ENCODE measurements around the gene IL1RAP. TPM values are rescaled to one million over a fixed set of nuclear protein-coding genes. Genes with fewer than 3 reads are reported as not detected.

IL1RAP gene
- total RNA-seq, 1 experiment from 2014 or later, result 1.6 TPM

DNA sequence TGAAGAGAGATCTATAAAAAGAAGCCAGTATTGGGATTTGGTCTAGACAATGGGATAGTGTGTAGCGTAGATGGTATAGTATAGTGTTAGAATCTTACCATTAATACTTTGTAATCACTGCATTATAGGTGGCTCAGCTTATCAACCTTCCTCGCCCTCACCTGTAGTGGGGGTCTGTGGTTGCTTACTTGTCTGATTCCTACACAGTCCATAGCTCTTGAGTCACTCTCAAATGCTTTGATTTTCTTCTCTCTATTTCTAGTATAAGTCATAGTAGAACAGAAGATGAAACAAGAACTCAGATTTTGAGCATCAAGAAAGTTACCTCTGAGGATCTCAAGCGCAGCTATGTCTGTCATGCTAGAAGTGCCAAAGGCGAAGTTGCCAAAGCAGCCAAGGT, 115.2 kb downstream of the IL1RAP start:
- no peaks in the 10 kb centered on the region for H4K20me1 ChIP-seq (ENCODE audit: insufficient read depth, low read depth, low read length)
- H3K4me2 ChIP-seq (ENCODE audit: low read depth, low read length, poor library complexity, severe bottlenecking), result no peak overlapping the region
- no peaks in the 10 kb centered on the region for H3K79me2 ChIP-seq (ENCODE audit: low read length)
- H3K27me3 ChIP-seq (ENCODE audit: low read length), result no peaks in the 10 kb centered on the region
- H3K27ac ChIP-seq (ENCODE audit: low read length), result no peak overlapping the region
- no peak overlapping the region for H2AFZ ChIP-seq (ENCODE audit: low read length)
- no peaks in the 10 kb centered on the region for H3K36me3 ChIP-seq (ENCODE audit: insufficient read depth, low read length)
- H3K9me3 ChIP-seq (ENCODE audit: low read length), result peaks cover 35% of the 10 kb centered on the region
- no peak for DNase-seq
- H3K9me2 ChIP-seq (replicated peaks; ENCODE audit: insufficient read depth, low read length), result no peaks in the 10 kb centered on the region
- H3K4me3 ChIP-seq (ENCODE audit: low read length), result no peak overlapping the region
- H3K9ac ChIP-seq (ENCODE audit: low read length), result no peak overlapping the region
- H3K4me1 ChIP-seq (ENCODE audit: low read length), result no peaks in the 10 kb centered on the region

DNA sequence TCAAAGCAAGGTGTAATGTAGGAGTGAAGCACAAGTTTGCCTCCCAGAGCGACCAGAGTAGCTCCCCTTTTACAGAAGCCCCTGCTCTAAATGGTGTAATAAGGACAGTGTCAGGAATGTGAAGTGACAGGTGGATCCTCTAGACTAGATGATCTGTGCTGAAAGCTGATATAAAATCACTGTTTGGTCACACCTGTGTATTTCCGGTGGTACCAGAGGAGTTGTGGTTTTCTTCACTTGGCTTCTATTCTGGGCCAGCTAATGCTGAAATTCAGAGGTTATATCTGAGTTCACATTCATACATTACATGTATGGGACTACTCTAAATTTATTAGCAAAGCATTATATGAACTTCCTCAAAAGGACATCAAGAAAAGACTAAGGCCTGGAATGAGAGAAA, 117.4 kb downstream of the IL1RAP start:
- Histone ChIP-seq H3K36me3 (ENCODE audit: insufficient read depth, low read length) (no peaks in the 10 kb centered on the region), H2AFZ (ENCODE audit: low read length) (no peak overlapping the region), H3K79me2 (ENCODE audit: low read length) (no peaks in the 10 kb centered on the region), H3K27me3 (ENCODE audit: low read length) (no peaks in the 10 kb centered on the region), H3K9me3 (ENCODE audit: low read length) (peaks cover 34% of the 10 kb centered on the region), H3K9me2 (replicated peaks; ENCODE audit: insufficient read depth, low read length) (no peaks in the 10 kb centered on the region), H3K27ac (ENCODE audit: low read length) (no peak overlapping the region), H3K9ac (ENCODE audit: low read length) (no peak overlapping the region), H3K4me2 (ENCODE audit: low read depth, low read length, poor library complexity, severe bottlenecking) (no peak overlapping the region), H3K4me3 (ENCODE audit: low read length) (no peak overlapping the region), H4K20me1 (ENCODE audit: insufficient read depth, low read depth, low read length) (no peaks in the 10 kb centered on the region), H3K4me1 (ENCODE audit: low read length) (no peaks in the 10 kb centered on the region)
- DNase-seq, result no peak

DNA sequence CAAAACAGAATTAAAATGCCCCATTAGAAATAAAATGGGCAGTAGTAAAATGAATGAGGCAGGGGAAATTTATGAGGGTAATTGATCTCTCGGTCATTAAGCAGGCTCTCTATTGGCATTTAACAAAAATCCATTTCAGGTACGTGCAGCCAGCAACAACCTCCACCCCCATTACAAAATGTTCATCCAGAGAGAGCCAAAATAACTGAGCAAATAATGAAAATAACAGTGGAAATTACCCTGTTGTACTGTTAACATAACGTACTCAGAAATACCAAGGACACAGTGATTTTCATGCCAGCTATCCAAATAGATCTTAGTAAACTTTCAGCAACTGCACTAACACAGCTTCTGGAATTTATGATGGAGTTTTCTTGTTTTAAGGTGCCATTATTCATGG, 127.7 kb downstream of the IL1RAP start:
- DNase-seq, result no peak

DNA sequence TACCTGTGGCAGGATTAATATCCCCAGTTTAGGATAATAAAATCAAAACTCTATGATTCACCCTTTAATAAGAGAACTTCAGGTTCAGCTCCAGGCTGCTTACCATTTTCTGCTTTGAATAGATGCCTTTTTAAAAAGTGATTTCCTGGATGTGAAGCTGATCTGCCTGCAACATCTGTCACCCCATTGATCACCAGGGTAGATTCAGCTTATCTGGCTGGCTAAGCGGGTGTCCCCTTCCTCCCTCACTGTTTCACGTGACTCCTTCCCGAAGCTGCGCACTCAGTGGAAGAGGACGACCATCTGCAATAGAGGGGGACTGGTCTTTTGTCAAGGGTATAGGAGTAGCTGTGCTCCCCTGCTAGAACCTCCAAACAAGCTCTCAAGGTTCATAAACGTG, 128.1 kb downstream of the IL1RAP start:
- no peak for DNase-seq
- Histone ChIP-seq H3K9me2 (replicated peaks; ENCODE audit: insufficient read depth, low read length) (no peaks in the 10 kb centered on the region), H3K79me2 (ENCODE audit: low read length) (no peaks in the 10 kb centered on the region), H3K36me3 (ENCODE audit: insufficient read depth, low read length) (no peaks in the 10 kb centered on the region), H2AFZ (ENCODE audit: low read length) (no peak overlapping the region), H3K9ac (ENCODE audit: low read length) (no peak overlapping the region), H3K4me1 (ENCODE audit: low read length) (no peaks in the 10 kb centered on the region), H3K4me3 (ENCODE audit: low read length) (no peak overlapping the region), H3K4me2 (ENCODE audit: low read depth, low read length, poor library complexity, severe bottlenecking) (no peak overlapping the region), H3K27me3 (ENCODE audit: low read length) (no peaks in the 10 kb centered on the region), H3K9me3 (ENCODE audit: low read length) (peaks cover 38% of the 10 kb centered on the region), H4K20me1 (ENCODE audit: insufficient read depth, low read depth, low read length) (no peaks in the 10 kb centered on the region), H3K27ac (ENCODE audit: low read length) (no peak overlapping the region)

More for the DNA sequence above, 127.7 kb downstream of the IL1RAP start:
- H3K4me1 ChIP-seq (ENCODE audit: low read length), result no peaks in the 10 kb centered on the region
- no peaks in the 10 kb centered on the region for H3K27me3 ChIP-seq (ENCODE audit: low read length)
- H2AFZ ChIP-seq (ENCODE audit: low read length), result no peak overlapping the region
- H3K27ac ChIP-seq (ENCODE audit: low read length), result no peak overlapping the region
- H4K20me1 ChIP-seq (ENCODE audit: insufficient read depth, low read depth, low read length), result no peaks in the 10 kb centered on the region
- H3K4me2 ChIP-seq (ENCODE audit: low read depth, low read length, poor library complexity, severe bottlenecking), result no peak overlapping the region
- no peaks in the 10 kb centered on the region for H3K36me3 ChIP-seq (ENCODE audit: insufficient read depth, low read length)
- no peak overlapping the region for H3K9ac ChIP-seq (ENCODE audit: low read length)
- H3K9me2 ChIP-seq (replicated peaks; ENCODE audit: insufficient read depth, low read length), result no peaks in the 10 kb centered on the region
- H3K79me2 ChIP-seq (ENCODE audit: low read length), result no peaks in the 10 kb centered on the region
- H3K9me3 ChIP-seq (ENCODE audit: low read length), result peaks cover 38% of the 10 kb centered on the region
- H3K4me3 ChIP-seq (ENCODE audit: low read length), result no peak overlapping the region

DNA sequence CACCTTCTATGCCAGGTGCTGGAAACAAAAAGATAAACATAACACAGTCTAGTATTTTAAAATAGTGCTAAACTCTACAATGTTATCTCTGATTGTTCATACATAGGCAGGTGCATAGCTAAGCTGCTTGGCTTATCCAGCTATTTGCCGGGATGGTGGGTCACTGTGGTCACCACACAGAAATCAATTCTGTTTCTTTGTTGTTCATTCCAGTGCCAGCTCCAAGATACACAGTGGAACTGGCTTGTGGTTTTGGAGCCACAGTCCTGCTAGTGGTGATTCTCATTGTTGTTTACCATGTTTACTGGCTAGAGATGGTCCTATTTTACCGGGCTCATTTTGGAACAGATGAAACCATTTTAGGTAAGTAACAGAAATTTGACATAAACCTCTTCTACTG, 130.2 kb downstream of the IL1RAP start:
- no peak overlapping the region for H3K27ac ChIP-seq (ENCODE audit: low read length)
- no peak overlapping the region for H3K4me3 ChIP-seq (ENCODE audit: low read length)
- no peaks in the 10 kb centered on the region for H3K4me1 ChIP-seq (ENCODE audit: low read length)
- H3K27me3 ChIP-seq (ENCODE audit: low read length), result no peaks in the 10 kb centered on the region
- no peaks in the 10 kb centered on the region for H3K36me3 ChIP-seq (ENCODE audit: insufficient read depth, low read length)
- no peak overlapping the region for H2AFZ ChIP-seq (ENCODE audit: low read length)
- H3K4me2 ChIP-seq (ENCODE audit: low read depth, low read length, poor library complexity, severe bottlenecking), result no peak overlapping the region
- H3K9ac ChIP-seq (ENCODE audit: low read length), result no peak overlapping the region
- no peak for DNase-seq
- H4K20me1 ChIP-seq (ENCODE audit: insufficient read depth, low read depth, low read length), result no peaks in the 10 kb centered on the region
- 0 out of 2 replicates have a peak, but pooled peaks cover 5% of the 10 kb centered on the region for H3K9me2 ChIP-seq (replicated peaks; ENCODE audit: insufficient read depth, low read length)
- no peaks in the 10 kb centered on the region for H3K79me2 ChIP-seq (ENCODE audit: low read length)
- peaks cover 40% of the 10 kb centered on the region for H3K9me3 ChIP-seq (ENCODE audit: low read length)

DNA sequence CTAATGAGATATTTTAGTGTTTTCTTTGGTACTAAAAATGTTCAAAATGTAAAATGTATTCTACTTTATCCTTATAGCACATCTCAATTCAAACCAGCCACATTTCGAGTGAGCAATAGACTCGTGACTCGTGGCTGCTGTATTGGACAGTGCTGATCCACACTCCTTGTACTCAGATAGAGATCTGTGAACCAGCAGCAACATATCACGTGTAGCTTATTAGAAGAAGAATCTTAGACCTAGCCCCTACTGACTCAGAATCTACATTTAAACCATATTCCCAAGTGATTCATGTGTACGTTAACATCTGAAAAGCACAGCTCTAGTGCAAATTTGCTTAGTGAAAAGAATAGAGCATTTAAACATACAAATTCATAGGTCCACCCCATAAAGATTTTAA, 130.9 kb downstream of the IL1RAP start:
- H3K36me3 ChIP-seq (ENCODE audit: insufficient read depth, low read length), result no peaks in the 10 kb centered on the region
- H3K4me2 ChIP-seq (ENCODE audit: low read depth, low read length, poor library complexity, severe bottlenecking), result no peak overlapping the region
- no peak for DNase-seq
- H3K27ac ChIP-seq (ENCODE audit: low read length), result no peak overlapping the region
- H2AFZ ChIP-seq (ENCODE audit: low read length), result no peak overlapping the region
- H3K9me3 ChIP-seq (ENCODE audit: low read length), result peaks cover 44% of the 10 kb centered on the region
- no peaks in the 10 kb centered on the region for H4K20me1 ChIP-seq (ENCODE audit: insufficient read depth, low read depth, low read length)
- 0 out of 2 replicates have a peak, but pooled peaks cover 5% of the 10 kb centered on the region for H3K9me2 ChIP-seq (replicated peaks; ENCODE audit: insufficient read depth, low read length)
- H3K4me1 ChIP-seq (ENCODE audit: low read length), result no peaks in the 10 kb centered on the region
- no peaks in the 10 kb centered on the region for H3K79me2 ChIP-seq (ENCODE audit: low read length)
- no peak overlapping the region for H3K4me3 ChIP-seq (ENCODE audit: low read length)
- H3K9ac ChIP-seq (ENCODE audit: low read length), result no peak overlapping the region
- H3K27me3 ChIP-seq (ENCODE audit: low read length), result no peaks in the 10 kb centered on the region

DNA sequence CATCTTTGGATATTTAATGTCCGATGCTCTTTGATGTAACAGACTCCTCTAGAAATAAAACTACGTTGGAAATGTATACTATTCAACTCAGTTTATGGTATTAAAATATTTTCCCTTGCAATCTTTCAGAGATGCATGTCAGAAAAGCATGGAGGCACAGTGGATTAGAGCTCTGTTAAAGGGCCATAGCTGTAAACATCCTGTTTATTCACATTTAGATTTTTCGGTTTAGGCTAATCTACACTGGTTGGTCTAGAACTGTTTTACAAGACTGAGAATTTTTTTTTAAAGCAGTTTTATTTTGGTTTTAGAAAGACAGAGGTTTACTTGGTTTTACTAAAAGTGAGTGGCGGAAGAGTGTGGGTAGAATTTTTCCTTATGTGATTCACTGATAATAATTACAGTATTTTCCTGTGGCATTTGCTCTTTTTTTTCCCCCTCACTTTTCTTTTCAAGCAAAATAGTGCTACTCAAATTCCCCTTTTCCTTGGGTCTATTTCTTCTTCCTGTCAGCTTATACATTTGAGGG, 132.1 kb downstream of the IL1RAP start:
- Histone ChIP-seq H3K27me3 (ENCODE audit: low read length) (no peaks in the 10 kb centered on the region), H3K9me3 (ENCODE audit: low read length) (peaks cover 40% of the 10 kb centered on the region)

DNA sequence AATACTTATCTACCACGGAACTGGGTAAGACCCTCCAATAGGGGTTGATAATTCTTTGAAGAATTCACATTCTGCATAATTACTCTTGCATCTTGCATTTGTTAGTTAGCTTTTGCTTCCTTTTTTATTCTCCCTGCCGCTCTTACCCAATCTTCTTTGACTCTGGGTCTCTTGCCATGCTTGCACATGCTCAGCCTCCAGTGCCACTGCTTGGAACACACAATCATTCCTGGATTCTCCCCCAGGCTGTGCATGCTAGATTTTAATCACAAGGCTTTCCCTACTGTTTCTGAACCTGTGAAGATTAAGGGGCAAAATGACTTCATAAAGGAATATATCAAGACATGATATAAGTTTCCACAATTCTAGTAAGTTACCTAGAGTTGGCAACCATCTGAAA, 133.1 kb downstream of the IL1RAP start:
- no peak overlapping the region for H3K27ac ChIP-seq (ENCODE audit: low read length)
- DNase-seq, result no peak
- H3K4me1 ChIP-seq (ENCODE audit: low read length), result no peaks in the 10 kb centered on the region
- H3K79me2 ChIP-seq (ENCODE audit: low read length), result no peaks in the 10 kb centered on the region
- peaks cover 42% of the 10 kb centered on the region for H3K9me3 ChIP-seq (ENCODE audit: low read length)
- no peaks in the 10 kb centered on the region for H3K36me3 ChIP-seq (ENCODE audit: insufficient read depth, low read length)
- H3K27me3 ChIP-seq (ENCODE audit: low read length), result no peaks in the 10 kb centered on the region
- H2AFZ ChIP-seq (ENCODE audit: low read length), result no peak overlapping the region
- H3K4me3 ChIP-seq (ENCODE audit: low read length), result no peak overlapping the region
- H4K20me1 ChIP-seq (ENCODE audit: insufficient read depth, low read depth, low read length), result no peaks in the 10 kb centered on the region
- H3K9ac ChIP-seq (ENCODE audit: low read length), result no peak overlapping the region
- H3K4me2 ChIP-seq (ENCODE audit: low read depth, low read length, poor library complexity, severe bottlenecking), result no peak overlapping the region
- 0 out of 2 replicates have a peak, but pooled peaks cover 8% of the 10 kb centered on the region for H3K9me2 ChIP-seq (replicated peaks; ENCODE audit: insufficient read depth, low read length)

More for the DNA sequence above, 132.1 kb downstream of the IL1RAP start:
- H3K79me2 ChIP-seq (ENCODE audit: low read length), result no peaks in the 10 kb centered on the region
- H3K9ac ChIP-seq (ENCODE audit: low read length), result no peak overlapping the region
- H3K4me3 ChIP-seq (ENCODE audit: low read length), result no peak overlapping the region
- no peaks in the 10 kb centered on the region for H4K20me1 ChIP-seq (ENCODE audit: insufficient read depth, low read depth, low read length)
- no peak overlapping the region for H3K27ac ChIP-seq (ENCODE audit: low read length)
- H3K36me3 ChIP-seq (ENCODE audit: insufficient read depth, low read length), result no peaks in the 10 kb centered on the region
- DNase-seq, result no peak
- no peaks in the 10 kb centered on the region for H3K4me1 ChIP-seq (ENCODE audit: low read length)
- no peak overlapping the region for H2AFZ ChIP-seq (ENCODE audit: low read length)
- no peak overlapping the region for H3K4me2 ChIP-seq (ENCODE audit: low read depth, low read length, poor library complexity, severe bottlenecking)
- H3K9me2 ChIP-seq (replicated peaks; ENCODE audit: insufficient read depth, low read length), result 0 out of 2 replicates have a peak, but pooled peaks cover 8% of the 10 kb centered on the region

Measured in Karpas-422 (cell line).